Liver (tissue), 9 donors: ENCODE data around the gene CDH23. TPM values are rescaled to one million over a fixed set of nuclear protein-coding genes. Genes with fewer than 3 reads are reported as not detected.

Source experiments
- DNase-seq: peaks from one replicate; pipeline ENCODE4 v3.0.0-alpha.2; 2017; ENCODE audit warnings: low spot score
- H3K27ac ChIP-seq, 2 donors: one replicate each; pipeline ENCODE4 v1.7.0; 2013; ENCODE audit warnings: inconsistent platforms in 2 of 2, low read length in 2 of 2, control low read depth in 1 of 2, low read depth in 1 of 2, mild to moderate bottlenecking in 1 of 2
- H3K27me3 ChIP-seq, 4 donors: one replicate each; pipeline versions ENCODE4 v1.6.1 to v1.7.0; 2013; ENCODE audit warnings: low read length in 3 of 4, inconsistent platforms in 1 of 4, mild to moderate bottlenecking in 1 of 4, moderate library complexity in 1 of 4; ENCODE audit not compliant: control insufficient read depth in 4 of 4, insufficient read depth in 4 of 4
- H3K36me3 ChIP-seq, 4 donors: one replicate each; pipeline versions ENCODE4 v1.6.1 to v1.7.0; 2013; ENCODE audit warnings: low read length in 3 of 4, mild to moderate bottlenecking in 3 of 4, low read depth in 1 of 4, moderate library complexity in 1 of 4; ENCODE audit not compliant: control insufficient read depth in 4 of 4, insufficient read depth in 3 of 4
- H3K4me1 ChIP-seq, 4 donors: one replicate each; pipeline versions ENCODE4 v1.6.1 to v1.7.0; 2013; ENCODE audit warnings: low read length in 3 of 4, mild to moderate bottlenecking in 3 of 4, moderate library complexity in 1 of 4; ENCODE audit not compliant: control insufficient read depth in 4 of 4, insufficient read depth in 4 of 4
- H3K4me3 ChIP-seq, 3 donors: one replicate each; pipeline versions ENCODE4 v1.6.1 to v1.7.0; 2013; ENCODE audit warnings: low read length in 3 of 3, control low read depth in 1 of 3, low read depth in 1 of 3, mild to moderate bottlenecking in 1 of 3
- H3K9ac ChIP-seq, 2 donors: one replicate each; pipeline ENCODE4 v1.7.0; 2013; ENCODE audit warnings: low read length in 2 of 2, mild to moderate bottlenecking in 2 of 2, moderate library complexity in 2 of 2, control low read depth in 1 of 2, low read depth in 1 of 2
- H3K9me3 ChIP-seq, 4 donors: one replicate each; pipeline versions ENCODE4 v1.6.1 to v1.7.0; 2013; ENCODE audit warnings: low read length in 3 of 4; ENCODE audit not compliant: control insufficient read depth in 4 of 4
- ATF3 ChIP-seq: IDR thresholded peaks from 2 replicates; pipeline ENCODE4 v1.6.1; 2016; ENCODE audit warnings: antibody characterized with exemption
- CTCF ChIP-seq: fragments of 150-350 bp; IDR thresholded peaks from 2 replicates; pipeline ENCODE4 v1.5.1; 2017; ENCODE audit warnings: improper control_type of control experiment, low read depth, low read length; ENCODE audit not compliant: missing input control
- EGR1 ChIP-seq, 2 donors: IDR thresholded peaks; 2 replicates each; pipeline ENCODE4 v1.6.1; 2016 to 2018; ENCODE audit warnings: antibody characterized with exemption in 2 of 2, low read depth in 2 of 2
- FOXA1 ChIP-seq: IDR thresholded peaks from 2 replicates; pipeline ENCODE4 v1.6.1; 2016; ENCODE audit warnings: antibody characterized with exemption
- FOXA2 ChIP-seq: IDR thresholded peaks from 2 replicates; pipeline ENCODE4 v1.6.1; 2016; ENCODE audit warnings: antibody characterized with exemption
- GABPA ChIP-seq, 2 donors: IDR thresholded peaks in 1 of 2; conservative IDR thresholded peaks in 1 of 2; 2 replicates each; pipeline ENCODE4 v1.6.1; 2016; ENCODE audit warnings: antibody characterized with exemption in 2 of 2, mild to moderate bottlenecking in 1 of 2, moderate library complexity in 1 of 2
- HNF4A ChIP-seq, 2 donors: conservative IDR thresholded peaks; 2 replicates each; pipeline ENCODE4 v1.6.1; 2016; ENCODE audit warnings: antibody characterized with exemption in 2 of 2, mild to moderate bottlenecking in 2 of 2
- HNF4G ChIP-seq: IDR thresholded peaks from 2 replicates; pipeline ENCODE4 v1.6.1; 2016; ENCODE audit warnings: antibody characterized with exemption
- JUND ChIP-seq, 2 donors: IDR thresholded peaks; 2 replicates each; pipeline ENCODE4 v1.6.1; 2016; ENCODE audit warnings: antibody characterized with exemption in 2 of 2
- MAX ChIP-seq: IDR thresholded peaks from 2 replicates; pipeline ENCODE4 v1.6.1; 2016; ENCODE audit warnings: antibody characterized with exemption
- NR2F2 ChIP-seq: IDR thresholded peaks from 2 replicates; pipeline ENCODE4 v1.6.1; 2016; ENCODE audit warnings: antibody characterized with exemption
- RAD21 ChIP-seq, 2 donors: IDR thresholded peaks; 2 replicates each; pipeline ENCODE4 v1.6.1; 2016; ENCODE audit warnings: antibody characterized with exemption in 2 of 2, mild to moderate bottlenecking in 2 of 2
- REST ChIP-seq: IDR thresholded peaks from 2 replicates; pipeline ENCODE4 v1.6.1; 2016; ENCODE audit warnings: antibody characterized with exemption, mild to moderate bottlenecking
- RXRA ChIP-seq, 2 donors: IDR thresholded peaks; 2 replicates each; pipeline ENCODE4 v1.6.1; 2017 to 2018; ENCODE audit warnings: antibody characterized with exemption in 2 of 2, mild to moderate bottlenecking in 1 of 2
- SP1 ChIP-seq: IDR thresholded peaks from 2 replicates; pipeline ENCODE4 v1.6.1; 2018; ENCODE audit warnings: antibody characterized with exemption, mild to moderate bottlenecking
- TAF1 ChIP-seq: conservative IDR thresholded peaks from 2 replicates; pipeline ENCODE4 v1.6.1; 2016; ENCODE audit warnings: antibody characterized with exemption, mild to moderate bottlenecking
- YY1 ChIP-seq: IDR thresholded peaks from 2 replicates; pipeline ENCODE4 v1.6.1; 2016; ENCODE audit warnings: antibody characterized with exemption, mild to moderate bottlenecking
- WGBS: extraction: QIAGEN DNeasy Blood & Tissue Kit; methylation state at CpG from one replicate; pipeline ENCODE4 v1.1.7; 2013; 5-methylcytosine and 5-hydroxymethylcytosine counted together
- polyA plus RNA-seq, 2 donors: library from polyadenylated mRNA; stranded (reverse) in 1 of 2; unstranded in 1 of 2; fragments of 200-250 nt in 1 of 2; fragments of >200 nt in 1 of 2; fragmentation: Nextera tagmentation in 1 of 2; extraction: Ambion mirVana in 1 of 2; gene quantifications; one replicate each; pipeline versions ENCODE4 v1.2.1 to v1.2.3, GENCODE V29; 2013 to 2015
- total RNA-seq, 2 donors: library from RNA; depleted of rRNA; stranded (reverse); fragments of >200 nt; gene quantifications; one replicate each; pipeline ENCODE4 v1.2.3, GENCODE V29; 2014
- TF ChIP-seq, protein P1 (sequence below): IDR thresholded peaks from 2 replicates; pipeline ENCODE4 v1.6.1; 2016; ENCODE audit warnings: antibody characterized with exemption
- donor health status: healthy.
- donor health status: healthy.
- donor health status: healthy.
- donor health status: healthy.
- donor health status: healthy.

CDH23 gene
- total and polyA plus RNA-seq, 4 donors = 1.5 to 4.7 (median 3.4) TPM

DNA sequence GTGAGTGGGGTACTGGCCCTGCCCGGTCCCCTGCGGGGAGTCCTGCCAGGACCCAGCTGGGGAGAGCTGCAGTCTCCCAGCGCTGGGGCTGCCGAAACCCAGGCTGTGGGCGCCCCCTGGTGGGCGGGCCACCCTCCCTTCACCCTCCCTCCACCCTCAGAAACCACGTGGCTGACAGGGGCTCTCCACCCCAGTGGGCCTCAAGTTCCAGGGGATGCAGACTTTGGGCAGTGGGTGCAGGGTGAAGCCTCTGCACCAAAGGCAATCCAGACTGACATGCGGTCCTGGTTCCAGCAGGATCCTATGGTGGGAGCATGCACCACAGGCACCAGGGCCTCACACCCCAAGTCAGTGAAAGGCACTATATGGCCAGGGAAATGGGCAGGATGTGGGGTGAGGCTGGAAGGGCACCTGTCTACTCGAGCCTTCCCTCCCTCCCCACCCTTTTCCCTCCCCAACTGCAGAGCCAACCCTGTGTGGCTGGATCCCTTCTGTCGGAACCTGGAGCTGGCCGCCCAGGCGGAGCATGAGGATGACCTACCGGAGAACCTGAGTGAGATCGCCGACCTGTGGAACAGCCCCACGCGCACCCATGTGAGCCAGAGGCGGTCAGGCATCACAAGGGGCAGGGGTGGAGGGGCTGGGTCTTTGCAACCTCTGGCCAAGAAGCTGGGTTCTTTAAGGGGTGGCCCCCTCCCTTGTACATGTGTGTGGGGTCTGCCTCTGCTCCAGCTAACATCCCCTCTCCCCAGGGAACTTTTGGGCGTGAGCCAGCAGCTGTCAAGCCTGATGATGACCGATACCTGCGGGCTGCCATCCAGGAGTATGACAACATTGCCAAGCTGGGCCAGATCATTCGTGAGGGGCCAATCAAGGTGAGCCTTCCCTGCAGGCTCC lies 415.5 kb downstream of the CDH23 start:
- Histone ChIP-seq H3K27ac (no peak overlapping the region), H3K9ac (no peak overlapping the region), H3K4me1 (no peaks in the 10 kb centered on the region), H3K9me3 (no peaks in the 10 kb centered on the region), H3K27me3 (no peaks in the 10 kb centered on the region), H3K36me3 (peaks cover 2 to 20% (median 10%) of the 10 kb centered on the region in 4 donors), H3K4me3 (no peak overlapping the region)
- TF ChIP-seq TAF1 (no peak), JUND (IDR thresholded peaks at IDR 0.05) (no peak), RAD21 (IDR thresholded peaks at IDR 0.05) (peak; percentile 88 to 94), CTCF (peak; percentile 74), ATF3 (no peak)
- peak; percentile 86 for DNase-seq
- WGBS = 31% methylated on average over 22 of the region's 22 CpGs

DNA sequence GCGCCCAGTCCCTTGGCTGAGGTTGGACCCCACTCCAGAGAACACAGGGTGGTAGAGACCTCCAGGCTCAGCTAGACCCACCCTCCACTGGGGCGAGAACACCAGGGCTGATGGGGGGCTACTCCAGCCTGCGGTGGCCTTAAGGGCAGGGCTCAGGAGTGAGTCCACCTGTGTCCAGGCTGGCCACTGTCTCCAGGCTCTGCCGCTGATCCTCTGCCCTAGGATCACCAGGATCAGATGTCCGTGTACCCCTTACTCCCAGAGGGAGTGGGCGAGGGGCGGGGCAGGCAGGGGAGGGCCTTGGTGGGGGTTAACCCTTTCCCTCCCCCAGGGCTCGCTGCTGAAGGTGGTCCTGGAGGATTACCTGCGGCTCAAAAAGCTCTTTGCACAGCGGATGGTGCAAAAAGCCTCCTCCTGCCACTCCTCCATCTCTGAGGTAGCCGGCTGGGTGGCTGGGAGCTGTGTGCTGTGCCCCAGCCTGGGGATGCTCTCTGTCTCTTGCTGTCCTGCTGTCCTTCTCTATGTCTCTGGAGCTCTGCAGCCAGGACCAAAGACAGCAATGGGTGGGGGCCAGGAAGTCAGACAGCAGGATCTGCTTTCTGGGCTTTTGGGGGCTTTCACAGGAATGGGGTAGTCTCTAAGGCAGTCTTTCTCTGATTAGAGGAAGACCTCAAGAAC lies 416.3 kb downstream of the CDH23 start:
- Histone ChIP-seq H3K27ac (no peak overlapping the region), H3K4me1 (no peaks in the 10 kb centered on the region), H3K9ac (no peak overlapping the region), H3K27me3 (no peaks in the 10 kb centered on the region), H3K4me3 (no peak overlapping the region), H3K9me3 (no peaks in the 10 kb centered on the region), H3K36me3 (peaks cover 2 to 28% (median 15%) of the 10 kb centered on the region in 4 donors)
- no peak for DNase-seq
- TF ChIP-seq REST = no peak
- no peak for TF ChIP-seq RXRA (IDR thresholded peaks at IDR 0.05)
- no peak for TF ChIP-seq SP1
- no peak for TF ChIP-seq EGR1 (IDR thresholded peaks at IDR 0.05; ENCODE audit: low read depth in 2 of 2)
- TF ChIP-seq YY1 = no peak
- TF ChIP-seq FOXA1 = no peak
- no peak for TF ChIP-seq JUND (IDR thresholded peaks at IDR 0.05)
- TF ChIP-seq CTCF = no peak
- no peak for TF ChIP-seq FOXA2
- TF ChIP-seq GABPA (IDR thresholded peaks at IDR 0.05 in 1 of 2, conservative IDR thresholded peaks at IDR 0.05 in 1 of 2) = no peak
- TF ChIP-seq HNF4G = no peak
- no peak for TF ChIP-seq HNF4A (conservative IDR thresholded peaks at IDR 0.05)
- no peak for TF ChIP-seq ATF3
- no peak for TF ChIP-seq RAD21 (IDR thresholded peaks at IDR 0.05)
- TF ChIP-seq NR2F2 = no peak
- no peak for TF ChIP-seq MAX
- TF ChIP-seq TAF1 = no peak
- TF ChIP-seq, protein P1, sequence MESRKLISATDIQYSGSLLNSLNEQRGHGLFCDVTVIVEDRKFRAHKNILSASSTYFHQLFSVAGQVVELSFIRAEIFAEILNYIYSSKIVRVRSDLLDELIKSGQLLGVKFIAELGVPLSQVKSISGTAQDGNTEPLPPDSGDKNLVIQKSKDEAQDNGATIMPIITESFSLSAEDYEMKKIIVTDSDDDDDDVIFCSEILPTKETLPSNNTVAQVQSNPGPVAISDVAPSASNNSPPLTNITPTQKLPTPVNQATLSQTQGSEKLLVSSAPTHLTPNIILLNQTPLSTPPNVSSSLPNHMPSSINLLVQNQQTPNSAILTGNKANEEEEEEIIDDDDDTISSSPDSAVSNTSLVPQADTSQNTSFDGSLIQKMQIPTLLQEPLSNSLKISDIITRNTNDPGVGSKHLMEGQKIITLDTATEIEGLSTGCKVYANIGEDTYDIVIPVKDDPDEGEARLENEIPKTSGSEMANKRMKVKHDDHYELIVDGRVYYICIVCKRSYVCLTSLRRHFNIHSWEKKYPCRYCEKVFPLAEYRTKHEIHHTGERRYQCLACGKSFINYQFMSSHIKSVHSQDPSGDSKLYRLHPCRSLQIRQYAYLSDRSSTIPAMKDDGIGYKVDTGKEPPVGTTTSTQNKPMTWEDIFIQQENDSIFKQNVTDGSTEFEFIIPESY = no peak
- WGBS = 59% methylated on average over 11 of the region's 11 CpGs
